CD14-positive monocyte (primary cell): ENCODE results near the gene ATAD5. TPM values are rescaled to one million over a fixed set of nuclear protein-coding genes. Genes with fewer than 3 reads are reported as not detected.
A peak's percentile ranks its signal among the peaks of the same experiment; 100 is the strongest.

Experiments
- DNase-seq, 3 donors: peaks; one replicate each; pipeline ENCODE4 v3.0.0-alpha.2; 2011 to 2022
- H2AFZ ChIP-seq: 2 replicates; pipeline ENCODE4 v1.6.0; 2012; ENCODE audit warnings: mild to moderate bottlenecking, low read depth, low read length, inconsistent platforms; ENCODE audit not compliant: insufficient read depth, poor library complexity, severe bottlenecking
- H3K27ac ChIP-seq, 2 donors: 1 replicate in 1 of 2; 2 replicates in 1 of 2; pipeline ENCODE4 v1.5.1; 2012 to 2013; ENCODE audit warnings: low read length in 2 of 2, control low read depth in 1 of 2, inconsistent platforms in 1 of 2, low read depth in 1 of 2, mild to moderate bottlenecking in 1 of 2
- H3K27me3 ChIP-seq, 2 donors: one replicate each; pipeline versions ENCODE4 v1.6.0 to v1.6.1; 2011 to 2013; ENCODE audit warnings: low read length in 2 of 2; ENCODE audit not compliant: control insufficient read depth in 2 of 2, insufficient read depth in 2 of 2
- H3K36me3 ChIP-seq, 2 donors: replicated peaks in 1 of 2; 1 replicate in 1 of 2; 2 replicates in 1 of 2; pipeline versions ENCODE4 v1.5.1 to v1.6.1; 2012 to 2013; ENCODE audit warnings: low read length in 2 of 2, control low read depth in 1 of 2, inconsistent platforms in 1 of 2, mild to moderate bottlenecking in 1 of 2; ENCODE audit not compliant: insufficient read depth in 2 of 2, control insufficient read depth in 1 of 2
- H3K4me1 ChIP-seq, 2 donors: 1 replicate in 1 of 2; 2 replicates in 1 of 2; pipeline versions ENCODE4 v1.5.1 to v1.6.1; 2012 to 2013; ENCODE audit warnings: low read length in 2 of 2, control low read depth in 1 of 2, inconsistent platforms in 1 of 2, mild to moderate bottlenecking in 1 of 2, moderate library complexity in 1 of 2; ENCODE audit not compliant: insufficient read depth in 2 of 2, control insufficient read depth in 1 of 2
- H3K4me2 ChIP-seq: replicated peaks from 2 replicates; pipeline ENCODE3; 2012; ENCODE audit warnings: low read length, moderate library complexity, mild to moderate bottlenecking; ENCODE audit not compliant: poor library complexity, severe bottlenecking; ENCODE audit errors: extremely low read depth
- H3K4me3 ChIP-seq, 3 experiments: fragments of 200-600 bp in 1 of 3; sonication (generic) in 1 of 3; replicated peaks in 1 of 3; 1 replicate in 2 of 3; 2 replicates in 1 of 3; pipeline ENCODE4 v1.5.1; 2011 to 2013; ENCODE audit warnings: low read length in 3 of 3, mild to moderate bottlenecking in 3 of 3, control low read depth in 2 of 3, low read depth in 2 of 3, inconsistent platforms in 1 of 3, moderate library complexity in 1 of 3
- H3K79me2 ChIP-seq: 2 replicates; pipeline ENCODE4 v1.6.0; 2012; ENCODE audit warnings: mild to moderate bottlenecking, control low read depth, inconsistent platforms, low read length, moderate library complexity; ENCODE audit not compliant: insufficient read depth
- H3K9ac ChIP-seq: 2 replicates; pipeline ENCODE4 v1.6.0; 2017; ENCODE audit warnings: low read length, mild to moderate bottlenecking; ENCODE audit not compliant: insufficient read depth, poor library complexity, severe bottlenecking
- H3K9me3 ChIP-seq, 2 donors: replicated peaks in 1 of 2; 1 replicate in 1 of 2; 2 replicates in 1 of 2; pipeline versions ENCODE4 v1.5.1 to v1.6.1; 2012 to 2013; ENCODE audit warnings: low read length in 2 of 2, control low read depth in 1 of 2; ENCODE audit not compliant: control insufficient read depth in 1 of 2, insufficient read depth in 1 of 2
- H4K20me1 ChIP-seq: 2 replicates; pipeline ENCODE4 v1.6.0; 2012; ENCODE audit warnings: mild to moderate bottlenecking, low read length, control low read depth, moderate library complexity; ENCODE audit not compliant: insufficient read depth
- H3K27ac Mint-ChIP-seq, 7 donors: one replicate each; pipeline ENCODE4 v1.8.0; 2020; ENCODE audit warnings: mild to moderate bottlenecking in 7 of 7, mixed read lengths in 7 of 7, moderate library complexity in 6 of 7, inconsistent platforms in 2 of 7
- H3K27me3 Mint-ChIP-seq, 3 donors: one replicate each; pipeline ENCODE4 v1.8.0; 2021 to 2022; ENCODE audit warnings: low read depth in 3 of 3, mild to moderate bottlenecking in 3 of 3, mixed read lengths in 3 of 3, moderate library complexity in 3 of 3, inconsistent platforms in 1 of 3
- H3K36me3 Mint-ChIP-seq, 2 donors: one replicate each; pipeline ENCODE4 v1.8.0; 2020; ENCODE audit warnings: mixed read lengths in 2 of 2, inconsistent platforms in 1 of 2, mild to moderate bottlenecking in 1 of 2
- H3K4me1 Mint-ChIP-seq: one replicate; pipeline ENCODE4 v1.8.0; 2020; ENCODE audit warnings: mild to moderate bottlenecking, mixed read lengths
- H3K4me3 Mint-ChIP-seq, 2 donors: one replicate each; pipeline ENCODE4 v1.8.0; 2020; ENCODE audit warnings: mild to moderate bottlenecking in 2 of 2, mixed read lengths in 2 of 2, moderate library complexity in 1 of 2
- H3K9me3 Mint-ChIP-seq, 7 donors: one replicate each; pipeline ENCODE4 v1.8.0; 2020 to 2022; ENCODE audit warnings: mixed read lengths in 7 of 7, mild to moderate bottlenecking in 6 of 7, moderate library complexity in 6 of 7, inconsistent platforms in 2 of 7
- WGBS: methylation state at CpG from one replicate; pipeline ENCODE4 v1.1.5; 2013; ENCODE audit warnings: missing lambda C conversion rate; ENCODE audit not compliant: insufficient coverage; 5-methylcytosine and 5-hydroxymethylcytosine counted together
- intact Hi-C, 2 donors: fragments of 100-400 bp; cut with micrococcal nuclease; formaldehyde crosslinking; loops; one replicate each; pipeline versions ENCODE4 v1.15.0 to v1.15.1; 2023
- polyA plus RNA-seq, 3 donors: library from polyadenylated mRNA; depleted of rRNA in 1 of 3; unstranded in 2 of 3; stranded (reverse) in 1 of 3; fragments of 300-500 nt in 2 of 3; fragments of >200 nt in 1 of 3; fragmentation: Illumina TruSeq in 2 of 3; gene quantifications; 1 replicate in 2 of 3; 2 replicates in 1 of 3; pipeline ENCODE4 v1.2.3, GENCODE V29; 2012 to 2021
- TF ChIP-seq, protein P1 (sequence below): fragments of 200-600 bp; IDR thresholded peaks from one replicate; pipeline ENCODE4 v1.8.0; 2022; ENCODE audit warnings: antibody characterized with exemption, mild to moderate bottlenecking

The ATAD5 gene
- polyA plus RNA-seq, 3 donors, result 0.24 to 0.57 (median 0.42) TPM

DNA sequence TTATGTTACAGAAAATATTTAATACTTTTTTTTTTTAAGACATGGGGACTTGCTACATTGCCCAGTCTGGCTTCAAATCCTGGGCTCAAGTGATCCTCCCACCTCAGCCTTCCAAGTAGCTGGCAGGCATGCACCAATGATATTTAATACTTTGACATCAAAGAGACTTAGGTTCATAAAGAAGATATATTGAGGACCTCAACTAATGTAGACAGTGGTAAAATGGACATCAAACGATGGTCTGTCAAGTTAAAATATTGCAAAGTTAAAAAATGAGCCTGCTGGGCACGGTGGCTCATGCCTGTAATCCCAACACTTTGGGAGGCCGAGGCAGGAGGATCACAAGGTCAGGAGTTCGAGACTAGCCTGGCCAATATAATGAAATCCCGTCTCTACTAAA lies 65.5 kb downstream of the ATAD5 start:
- TF ChIP-seq, protein P1, sequence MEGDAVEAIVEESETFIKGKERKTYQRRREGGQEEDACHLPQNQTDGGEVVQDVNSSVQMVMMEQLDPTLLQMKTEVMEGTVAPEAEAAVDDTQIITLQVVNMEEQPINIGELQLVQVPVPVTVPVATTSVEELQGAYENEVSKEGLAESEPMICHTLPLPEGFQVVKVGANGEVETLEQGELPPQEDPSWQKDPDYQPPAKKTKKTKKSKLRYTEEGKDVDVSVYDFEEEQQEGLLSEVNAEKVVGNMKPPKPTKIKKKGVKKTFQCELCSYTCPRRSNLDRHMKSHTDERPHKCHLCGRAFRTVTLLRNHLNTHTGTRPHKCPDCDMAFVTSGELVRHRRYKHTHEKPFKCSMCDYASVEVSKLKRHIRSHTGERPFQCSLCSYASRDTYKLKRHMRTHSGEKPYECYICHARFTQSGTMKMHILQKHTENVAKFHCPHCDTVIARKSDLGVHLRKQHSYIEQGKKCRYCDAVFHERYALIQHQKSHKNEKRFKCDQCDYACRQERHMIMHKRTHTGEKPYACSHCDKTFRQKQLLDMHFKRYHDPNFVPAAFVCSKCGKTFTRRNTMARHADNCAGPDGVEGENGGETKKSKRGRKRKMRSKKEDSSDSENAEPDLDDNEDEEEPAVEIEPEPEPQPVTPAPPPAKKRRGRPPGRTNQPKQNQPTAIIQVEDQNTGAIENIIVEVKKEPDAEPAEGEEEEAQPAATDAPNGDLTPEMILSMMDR, result no peak
- Histone ChIP-seq H4K20me1 (no peaks in the 10 kb centered on the region), H3K36me3 (peaks cover 40 to 89% of the 10 kb centered on the region in 2 donors), H2AFZ (no peak overlapping the region), H3K27ac (no peak overlapping the region), H3K27me3 (no peaks in the 10 kb centered on the region), H3K9ac (no peak overlapping the region), H3K4me2 (no peak overlapping the region), H3K4me3 (no peak overlapping the region), H3K4me1 (peaks cover 0 to 2% of the 10 kb centered on the region in 2 donors), H3K9me3 (no peaks in the 10 kb centered on the region), H3K79me2 (peaks cover 29% of the 10 kb centered on the region)
- Mint-ChIP-seq H3K36me3 (peaks cover 33 to 48% of the 10 kb centered on the region in 2 donors), H3K4me1 (peaks cover 8% of the 10 kb centered on the region), H3K27ac (peak overlapping the region in 2 of 7 donors; percentile 4 to 48), H3K27me3 (no peaks in the 10 kb centered on the region), H3K9me3 (no peaks in the 10 kb centered on the region), H3K4me3 (no peak overlapping the region)
- intact Hi-C loops, result no loop called here
- 100% methylated on average over 1 of the region's 5 CpGs for WGBS
- DNase-seq, result no peak

DNA sequence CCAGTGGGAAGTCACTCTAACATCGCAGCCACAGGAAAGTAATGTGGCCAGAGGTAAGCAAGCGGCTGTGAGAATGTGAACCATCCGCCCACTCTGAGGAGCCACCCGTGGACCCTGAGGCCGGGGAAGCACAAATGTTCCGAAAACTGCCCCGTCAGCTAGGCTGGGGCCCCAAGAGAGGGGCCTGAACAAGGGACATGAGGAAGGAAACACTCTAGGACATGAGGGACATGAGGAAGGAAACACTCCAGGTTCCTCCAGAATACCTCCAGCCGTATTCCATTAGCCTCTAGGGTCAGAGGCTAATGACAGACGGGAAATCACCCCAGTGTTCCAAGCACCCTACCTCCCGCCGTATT lies 74.0 kb downstream of the ATAD5 start:
- peaks cover 0 to 3% (median 0%) of the 10 kb centered on the region in 3 donors for H3K27me3 Mint-ChIP-seq
- no peaks in the 10 kb centered on the region for H4K20me1 ChIP-seq
- H3K27me3 ChIP-seq, result no peaks in the 10 kb centered on the region
- intact Hi-C loops, result no loop called here
- TF ChIP-seq, protein P1, result no peak
- peak overlapping the region; percentile 91 to 97 (median 93) for H3K27ac Mint-ChIP-seq
- H3K27ac ChIP-seq, result peak overlapping the region; percentile 74 to 93
- H3K4me3 ChIP-seq, result peak overlapping the region; percentile 76 to 92 (median 91)
- 0% methylated on average over 11 of the region's 11 CpGs for WGBS
- H3K4me1 ChIP-seq, result peaks cover 21 to 22% of the 10 kb centered on the region in 2 donors
- peaks cover 13 to 32% of the 10 kb centered on the region in 2 donors for H3K36me3 ChIP-seq
- H3K4me3 Mint-ChIP-seq, result peak overlapping the region; percentile 89 to 98
- H2AFZ ChIP-seq, result peak overlapping the region; percentile 99
- H3K79me2 ChIP-seq, result peaks cover 68% of the 10 kb centered on the region
- H3K4me2 ChIP-seq, result peak overlapping the region; percentile 99
- H3K9me3 Mint-ChIP-seq, result no peaks in the 10 kb centered on the region
- H3K4me1 Mint-ChIP-seq, result peaks cover 31% of the 10 kb centered on the region
- peaks cover 20 to 31% of the 10 kb centered on the region in 2 donors for H3K36me3 Mint-ChIP-seq
- DNase-seq, result peak in 1 of 3 donors; percentile 32
- peak overlapping the region; percentile 92 for H3K9ac ChIP-seq
- no peaks in the 10 kb centered on the region for H3K9me3 ChIP-seq
